B cell (primary cell): Measurements from ENCODE around the gene CLEC4M. TPM values are rescaled to one million over a fixed set of nuclear protein-coding genes. Genes with fewer than 3 reads are reported as not detected.

Experiments used
- ATAC-seq: fragments of 200-7000 bp; cut with Tn5 transposase; one replicate; pipeline ENCODE4 v1.10.0; 2021; ENCODE audit warnings: low read depth, mild to moderate bottlenecking, moderate number of reproducible peaks, moderate library complexity
- CTCF ChIA-PET: fragments of 350-600 bp; sonication (Branson Sonifier 250); formaldehyde crosslinking; loops from one replicate; lab custom pipeline; 2021; ENCODE audit warnings: antibody characterized with exemption, inconsistent platforms; lab: Charles Lee
- POLR2A ChIA-PET: fragments of 350-600 bp; sonication (Branson Sonifier 250); formaldehyde crosslinking; loops from one replicate; lab custom pipeline; 2021; ENCODE audit warnings: antibody characterized with exemption; lab: Charles Lee
- DNase-seq: peaks from one replicate; pipeline ENCODE4 v3.0.0; 2013
- H2AFZ ChIP-seq: 2 replicates; pipeline ENCODE4 v1.6.1; 2012; ENCODE audit warnings: mild to moderate bottlenecking, low read depth, low read length; ENCODE audit not compliant: insufficient read depth, poor library complexity, severe bottlenecking
- H3K27ac ChIP-seq, 2 donors: 1 replicate in 1 of 2; 2 replicates in 1 of 2; pipeline ENCODE4 v1.5.1; 2012 to 2013; ENCODE audit warnings: low read length in 2 of 2, mild to moderate bottlenecking in 2 of 2, moderate library complexity in 1 of 2
- H3K27me3 ChIP-seq, 4 experiments: fragments of 200-600 bp in 1 of 4; sonication (generic) in 1 of 4; replicated peaks in 1 of 4; 1 replicate in 2 of 4; 2 replicates in 2 of 4; pipeline versions ENCODE4 v1.6.1 to v1.7.0; 2013 to 2016; ENCODE audit warnings: low read length in 3 of 4, mild to moderate bottlenecking in 2 of 4, mixed read lengths in 1 of 4, moderate library complexity in 1 of 4; ENCODE audit not compliant: insufficient read depth in 4 of 4, control insufficient read depth in 3 of 4; ENCODE audit errors: control extremely low read depth in 1 of 4
- H3K36me3 ChIP-seq, 2 experiments: replicated peaks in 1 of 2; 1 replicate in 1 of 2; 2 replicates in 1 of 2; pipeline versions ENCODE4 v1.6.1 to v1.7.1; 2013; ENCODE audit warnings: low read length in 1 of 2; ENCODE audit not compliant: insufficient read depth in 2 of 2, control insufficient read depth in 1 of 2; ENCODE audit errors: control extremely low read depth in 1 of 2, extremely low read depth in 1 of 2
- H3K4me1 ChIP-seq, 2 donors: fragments of 200-600 bp in 1 of 2; sonication (generic) in 1 of 2; 1 replicate in 1 of 2; 2 replicates in 1 of 2; pipeline versions ENCODE4 v1.5.1 to v1.6.1; 2013 to 2017; ENCODE audit warnings: low read length in 2 of 2; ENCODE audit not compliant: control insufficient read depth in 2 of 2, insufficient read depth in 2 of 2
- H3K4me2 ChIP-seq: replicated peaks from 2 replicates; pipeline ENCODE3; 2012; ENCODE audit warnings: mild to moderate bottlenecking, low read depth, low read length; ENCODE audit not compliant: poor library complexity, severe bottlenecking
- H3K4me3 ChIP-seq, 5 experiments: fragments of 200-600 bp in 1 of 5; sonication (generic) in 1 of 5; 1 replicate in 3 of 5; 2 replicates in 2 of 5; pipeline versions ENCODE4 v1.5.1 to v1.7.0; 2011 to 2016; ENCODE audit warnings: low read length in 4 of 5, mild to moderate bottlenecking in 4 of 5, low read depth in 2 of 5, control low read depth in 1 of 5, moderate library complexity in 1 of 5; ENCODE audit not compliant: insufficient read depth in 1 of 5; ENCODE audit errors: control extremely low read depth in 1 of 5, extremely low read depth in 1 of 5
- H3K79me2 ChIP-seq: fragments of 200-600 bp; sonication (generic); one replicate; pipeline ENCODE4 v1.6.0; 2016; ENCODE audit warnings: low read length; ENCODE audit not compliant: control insufficient read depth, insufficient read depth
- H3K9ac ChIP-seq: fragments of 200-600 bp; sonication (generic); 2 replicates; pipeline ENCODE4 v1.6.1; 2017; ENCODE audit warnings: mild to moderate bottlenecking, low read length, moderate library complexity
- H3K9me3 ChIP-seq, 3 donors: one replicate each; pipeline versions ENCODE4 v1.6.1 to v1.7.1; 2013; ENCODE audit warnings: low read length in 2 of 3; ENCODE audit not compliant: control insufficient read depth in 2 of 3, insufficient read depth in 1 of 3; ENCODE audit errors: control extremely low read depth in 1 of 3
- H4K20me1 ChIP-seq: 2 replicates; pipeline ENCODE4 v1.6.0; 2012; ENCODE audit warnings: mild to moderate bottlenecking, low read length; ENCODE audit not compliant: insufficient read depth, control insufficient read depth, poor library complexity, severe bottlenecking
- H3K27ac Mint-ChIP-seq: one replicate; pipeline ENCODE4 v1.8.0; 2021; ENCODE audit warnings: mixed read lengths
- H3K27me3 Mint-ChIP-seq: one replicate; pipeline ENCODE4 v1.8.0; 2021; ENCODE audit warnings: mixed read lengths
- H3K4me1 Mint-ChIP-seq: one replicate; pipeline ENCODE4 v1.8.0; 2021; ENCODE audit warnings: mixed read lengths
- H3K4me3 Mint-ChIP-seq: one replicate; pipeline ENCODE4 v1.8.0; 2021; ENCODE audit warnings: mixed read lengths
- H3K9me3 Mint-ChIP-seq: one replicate; pipeline ENCODE4 v1.8.0; 2022; ENCODE audit warnings: mixed read lengths; ENCODE audit not compliant: insufficient read depth
- CTCF ChIP-seq: fragments of 200-600 bp; IDR thresholded peaks from one replicate; pipeline ENCODE4 v1.8.0; 2022; ENCODE audit warnings: antibody characterized with exemption, mild to moderate bottlenecking
- EZH2 ChIP-seq: IDR thresholded peaks from 2 replicates; pipeline ENCODE4 v1.6.1; 2012; ENCODE audit warnings: borderline replicate concordance, low read depth, mild to moderate bottlenecking, moderate library complexity, low read length; ENCODE audit not compliant: insufficient read depth, poor library complexity, severe bottlenecking
- WGBS: methylation state at CpG from one replicate; pipeline ENCODE4 v1.1.5; 2013; ENCODE audit warnings: missing lambda C conversion rate; ENCODE audit not compliant: insufficient coverage; 5-methylcytosine and 5-hydroxymethylcytosine counted together
- intact Hi-C: fragments of 100-400 bp; cut with micrococcal nuclease; formaldehyde crosslinking; loops from one replicate; pipeline ENCODE4 v1.10.0; 2022
- polyA plus RNA-seq: library from polyadenylated mRNA; depleted of rRNA; stranded (reverse); fragments of >200 nt; gene quantifications from 2 replicates; pipeline ENCODE4 v1.2.3, GENCODE V29; 2012
- total RNA-seq, 2 donors: library from RNA; stranded (reverse); fragments of 120-200 nt in 1 of 2; gene quantifications; 1 replicate in 1 of 2; 2 replicates in 1 of 2; pipeline versions ENCODE4 v1.2.3 to v1.2.4, GENCODE V29; 2013 to 2022

The CLEC4M gene
- total and polyA plus RNA-seq, 2 donors (not counting 1 experiment from before 2014, with no cell fraction given) = 0.10 to 0.52 TPM

- H3K4me3 Mint-ChIP-seq = no peak overlapping the region
- H3K4me3 ChIP-seq = no peak overlapping the region
- H4K20me1 ChIP-seq = no peaks in the 10 kb centered on the region
- no peaks in the 10 kb centered on the region for H3K36me3 ChIP-seq
- H2AFZ ChIP-seq = no peak overlapping the region
- no peak for ATAC-seq
- H3K27me3 Mint-ChIP-seq = peaks cover 15% of the 10 kb centered on the region
- no peak overlapping the region for H3K27ac ChIP-seq
- H3K27ac Mint-ChIP-seq = no peak overlapping the region
- ChIA-PET CTCF (no interaction called here), POLR2A (no interaction called here)
- no peak for DNase-seq
- H3K4me1 ChIP-seq = peaks cover 13 to 15% of the 10 kb centered on the region in 2 donors
- H3K9ac ChIP-seq = no peak overlapping the region
- TF ChIP-seq EZH2 (no peak), CTCF (no peak)
- H3K27me3 ChIP-seq = peaks cover 0 to 22% (median 9%) of the 10 kb centered on the region in 4 experiments
- intact Hi-C loops = no loop called here
- H3K4me1 Mint-ChIP-seq = peaks cover 17% of the 10 kb centered on the region
- peaks cover 2% of the 10 kb centered on the region for H3K9me3 Mint-ChIP-seq
- WGBS = 89% methylated on average over 3 of the region's 3 CpGs
- peaks cover 0 to 10% (median 0%) of the 10 kb centered on the region in 3 donors for H3K9me3 ChIP-seq
- H3K4me2 ChIP-seq = no peak overlapping the region
- no peaks in the 10 kb centered on the region for H3K79me2 ChIP-seq
Observed at GRCh38 chr19:7793493-7793892, 30.4 kb downstream of the CLEC4M start.

GRCh38 chr19:7795555-7796161 is 32.6 kb downstream of the CLEC4M start:
- Histone ChIP-seq H3K27me3 (peaks cover 0 to 8% (median under 1%) of the 10 kb centered on the region in 4 experiments), H3K27ac (no peak overlapping the region), H4K20me1 (no peaks in the 10 kb centered on the region), H2AFZ (no peak overlapping the region), H3K9ac (no peak overlapping the region), H3K4me1 (peaks cover 7 to 16% of the 10 kb centered on the region in 2 donors), H3K4me2 (no peak overlapping the region), H3K79me2 (no peaks in the 10 kb centered on the region), H3K36me3 (no peaks in the 10 kb centered on the region), H3K4me3 (no peak overlapping the region), H3K9me3 (peaks cover 0 to 15% (median under 1%) of the 10 kb centered on the region in 3 donors)
- TF ChIP-seq CTCF (no peak), EZH2 (no peak)
- CTCF ChIA-PET = interaction anchor here (0.6 to 2.8 kb wide), 6 partner anchors 22 to 140 kb away, joined by 3 to 15 read pairs (median 3); partner anchors contain the start of gene TRAPPC5
- intact Hi-C loops = loop anchor here (5.0 kb wide), 2 partner anchors 53 to 98 kb away; no protein-coding TSS in a partner anchor
- H3K4me3 Mint-ChIP-seq = no peak overlapping the region
- 90% methylated on average over 2 of the region's 8 CpGs for WGBS
- POLR2A ChIA-PET = no interaction called here
- H3K27me3 Mint-ChIP-seq = peaks cover 6% of the 10 kb centered on the region
- no peak for DNase-seq
- ATAC-seq = no peak
- H3K4me1 Mint-ChIP-seq = peaks cover 15% of the 10 kb centered on the region
- H3K27ac Mint-ChIP-seq = no peak overlapping the region
- H3K9me3 Mint-ChIP-seq = peaks cover 2% of the 10 kb centered on the region
